CD4-positive, alpha-beta T cell (primary cell): ENCODE data around the gene GJA5. TPM values are rescaled to one million over a fixed set of nuclear protein-coding genes. Genes with fewer than 3 reads are reported as not detected.

Source experiments
- ATAC-seq: fragments of 200-7000 bp; cut with Tn5 transposase; one replicate; pipeline ENCODE4 v1.10.0; 2022; ENCODE audit warnings: mild to moderate bottlenecking; ENCODE audit not compliant: poor library complexity
- CTCF ChIA-PET: fragments of 350-600 bp; sonication (Branson Sonifier 250); formaldehyde crosslinking; loops from one replicate; lab custom pipeline; 2021; ENCODE audit warnings: antibody characterized with exemption, inconsistent platforms; lab: Charles Lee
- POLR2A ChIA-PET: fragments of 350-600 bp; sonication (Branson Sonifier 250); formaldehyde crosslinking; loops from one replicate; lab custom pipeline; 2021; ENCODE audit warnings: antibody characterized with exemption, inconsistent platforms; lab: Charles Lee
- DNase-seq, 14 experiments: peaks; one replicate each; pipeline ENCODE4 v3.0.0-alpha.2; 2013 to 2020; ENCODE audit warnings: mixed read lengths in 2 of 14
- H3K27ac ChIP-seq, 2 donors: one replicate each; pipeline versions ENCODE4 v1.5.1 to v1.7.0; 2013; ENCODE audit warnings: low read length in 2 of 2, low read depth in 1 of 2, mild to moderate bottlenecking in 1 of 2
- H3K27me3 ChIP-seq, 2 experiments: 1 replicate in 1 of 2; 2 replicates in 1 of 2; pipeline versions ENCODE4 v1.6.1 to v1.7.0; 2013; ENCODE audit warnings: low read length in 2 of 2, control low read depth in 1 of 2, mild to moderate bottlenecking in 1 of 2, moderate library complexity in 1 of 2; ENCODE audit not compliant: insufficient read depth in 2 of 2, control insufficient read depth in 1 of 2
- H3K36me3 ChIP-seq: one replicate; pipeline ENCODE4 v1.6.1; 2013; ENCODE audit warnings: low read length, control low read depth; ENCODE audit not compliant: insufficient read depth
- H3K4me1 ChIP-seq: one replicate; pipeline ENCODE4 v1.6.1; 2013; ENCODE audit warnings: low read length, control low read depth; ENCODE audit not compliant: insufficient read depth
- H3K4me3 ChIP-seq: one replicate; pipeline ENCODE4 v1.5.1; 2013; ENCODE audit warnings: mild to moderate bottlenecking, low read length, moderate library complexity
- H3K9me3 ChIP-seq, 2 experiments: 1 replicate in 1 of 2; 2 replicates in 1 of 2; pipeline versions ENCODE4 v1.6.1 to v1.7.0; 2013; ENCODE audit warnings: low read length in 2 of 2, mild to moderate bottlenecking in 2 of 2, control low read depth in 1 of 2, moderate library complexity in 1 of 2; ENCODE audit not compliant: control insufficient read depth in 1 of 2, insufficient read depth in 1 of 2
- H3K27ac Mint-ChIP-seq: one replicate; pipeline ENCODE4 v1.8.0; 2020; ENCODE audit warnings: mixed read lengths
- H3K27me3 Mint-ChIP-seq: one replicate; pipeline ENCODE4 v1.8.0; 2021; ENCODE audit warnings: mixed read lengths
- H3K36me3 Mint-ChIP-seq: one replicate; pipeline ENCODE4 v1.8.0; 2021; ENCODE audit warnings: low read depth, mixed read lengths
- H3K4me1 Mint-ChIP-seq: one replicate; pipeline ENCODE4 v1.8.0; 2021; ENCODE audit warnings: low read depth, mixed read lengths
- H3K4me3 Mint-ChIP-seq: one replicate; pipeline ENCODE4 v1.8.0; 2020; ENCODE audit warnings: mild to moderate bottlenecking, mixed read lengths
- H3K9me3 Mint-ChIP-seq: one replicate; pipeline ENCODE4 v1.8.0; 2020; ENCODE audit warnings: mixed read lengths
- intact Hi-C, 2 experiments: fragments of 100-400 bp; cut with DNase I in 1 of 2; cut with micrococcal nuclease in 1 of 2; formaldehyde crosslinking; loops; one replicate each; pipeline versions ENCODE4 v1.15.1 to v1.9.0; 2023 to 2025; cut with DNase I, micrococcal nuclease
- total RNA-seq, 174 experiments: library from RNA in 2 of 174; stranded (reverse) in 2 of 174; gene quantifications; one replicate each; pipeline ENCODE4 v1.2.3 and lab custom pipeline; 2021 to 2026
- TF ChIP-seq, protein P1 (sequence below): fragments of 200-600 bp; IDR thresholded peaks from one replicate; pipeline ENCODE4 v1.8.0; 2022; ENCODE audit warnings: antibody characterized with exemption, mild to moderate bottlenecking

Gene GJA5
- total RNA-seq, 2 experiments from 2014 or later, result not detected

GRCh38 chr1:147787765-147788164, 27.4 kb upstream of the GJA5 start:
- Histone ChIP-seq H3K36me3 (no peaks in the 10 kb centered on the region), H3K4me1 (no peaks in the 10 kb centered on the region), H3K9me3 (no peaks in the 10 kb centered on the region), H3K27ac (no peak overlapping the region), H3K27me3 (no peaks in the 10 kb centered on the region), H3K4me3 (no peak overlapping the region)
- ATAC-seq (no peak), DNase-seq (no peak)
- H3K27me3 Mint-ChIP-seq, result peaks cover 36% of the 10 kb centered on the region
- no peak overlapping the region for H3K4me3 Mint-ChIP-seq
- no peaks in the 10 kb centered on the region for H3K36me3 Mint-ChIP-seq
- POLR2A ChIA-PET, result no interaction called here
- H3K9me3 Mint-ChIP-seq, result no peaks in the 10 kb centered on the region
- TF ChIP-seq, protein P1, sequence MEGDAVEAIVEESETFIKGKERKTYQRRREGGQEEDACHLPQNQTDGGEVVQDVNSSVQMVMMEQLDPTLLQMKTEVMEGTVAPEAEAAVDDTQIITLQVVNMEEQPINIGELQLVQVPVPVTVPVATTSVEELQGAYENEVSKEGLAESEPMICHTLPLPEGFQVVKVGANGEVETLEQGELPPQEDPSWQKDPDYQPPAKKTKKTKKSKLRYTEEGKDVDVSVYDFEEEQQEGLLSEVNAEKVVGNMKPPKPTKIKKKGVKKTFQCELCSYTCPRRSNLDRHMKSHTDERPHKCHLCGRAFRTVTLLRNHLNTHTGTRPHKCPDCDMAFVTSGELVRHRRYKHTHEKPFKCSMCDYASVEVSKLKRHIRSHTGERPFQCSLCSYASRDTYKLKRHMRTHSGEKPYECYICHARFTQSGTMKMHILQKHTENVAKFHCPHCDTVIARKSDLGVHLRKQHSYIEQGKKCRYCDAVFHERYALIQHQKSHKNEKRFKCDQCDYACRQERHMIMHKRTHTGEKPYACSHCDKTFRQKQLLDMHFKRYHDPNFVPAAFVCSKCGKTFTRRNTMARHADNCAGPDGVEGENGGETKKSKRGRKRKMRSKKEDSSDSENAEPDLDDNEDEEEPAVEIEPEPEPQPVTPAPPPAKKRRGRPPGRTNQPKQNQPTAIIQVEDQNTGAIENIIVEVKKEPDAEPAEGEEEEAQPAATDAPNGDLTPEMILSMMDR, result no peak
- H3K4me1 Mint-ChIP-seq, result no peaks in the 10 kb centered on the region
- CTCF ChIA-PET, result interaction anchor here (1.5 kb wide), 1 partner anchor 44 kb away, joined by 4 read pairs; no protein-coding TSS in a partner anchor
- intact Hi-C loops, result no loop called here
- H3K27ac Mint-ChIP-seq, result no peak overlapping the region

DNA sequence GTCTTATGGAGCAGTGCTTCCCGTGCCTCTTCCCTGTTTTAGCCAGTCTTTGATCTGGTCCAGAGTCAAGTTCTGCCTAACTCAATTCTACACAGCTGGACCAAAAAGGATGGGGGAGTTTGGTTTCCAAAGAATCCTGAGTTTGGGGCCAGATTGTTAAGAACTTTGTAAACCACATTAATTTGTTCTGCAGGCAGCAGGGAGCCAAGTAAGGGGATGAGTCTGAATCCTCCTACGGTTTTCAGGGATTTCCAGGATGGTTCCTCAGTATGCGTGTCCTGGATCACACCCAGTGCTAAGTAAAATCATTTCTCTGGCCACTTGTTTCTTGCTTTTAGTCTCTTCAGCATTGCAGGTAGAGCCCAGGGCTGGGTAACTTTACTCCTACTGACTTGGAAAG, 26.1 kb upstream of the GJA5 start:
- ATAC-seq, result no peak
- no peaks in the 10 kb centered on the region for H3K9me3 Mint-ChIP-seq
- H3K4me3 Mint-ChIP-seq, result no peak overlapping the region
- ChIA-PET CTCF (interaction anchor here (1.5 kb wide), 1 partner anchor 46 kb away, joined by 4 read pairs; no protein-coding TSS in a partner anchor), POLR2A (no interaction called here)
- no peaks in the 10 kb centered on the region for H3K27me3 ChIP-seq
- no peak overlapping the region for H3K27ac Mint-ChIP-seq
- H3K36me3 ChIP-seq, result no peaks in the 10 kb centered on the region
- H3K36me3 Mint-ChIP-seq, result no peaks in the 10 kb centered on the region
- H3K4me1 ChIP-seq, result no peaks in the 10 kb centered on the region
- no peaks in the 10 kb centered on the region for H3K9me3 ChIP-seq
- H3K27ac ChIP-seq, result no peak overlapping the region
- no peaks in the 10 kb centered on the region for H3K4me1 Mint-ChIP-seq
- peaks cover 48% of the 10 kb centered on the region for H3K27me3 Mint-ChIP-seq
- TF ChIP-seq, protein P1, result no peak
- no peak for DNase-seq
- intact Hi-C loops, result no loop called here
- H3K4me3 ChIP-seq, result no peak overlapping the region

DNA sequence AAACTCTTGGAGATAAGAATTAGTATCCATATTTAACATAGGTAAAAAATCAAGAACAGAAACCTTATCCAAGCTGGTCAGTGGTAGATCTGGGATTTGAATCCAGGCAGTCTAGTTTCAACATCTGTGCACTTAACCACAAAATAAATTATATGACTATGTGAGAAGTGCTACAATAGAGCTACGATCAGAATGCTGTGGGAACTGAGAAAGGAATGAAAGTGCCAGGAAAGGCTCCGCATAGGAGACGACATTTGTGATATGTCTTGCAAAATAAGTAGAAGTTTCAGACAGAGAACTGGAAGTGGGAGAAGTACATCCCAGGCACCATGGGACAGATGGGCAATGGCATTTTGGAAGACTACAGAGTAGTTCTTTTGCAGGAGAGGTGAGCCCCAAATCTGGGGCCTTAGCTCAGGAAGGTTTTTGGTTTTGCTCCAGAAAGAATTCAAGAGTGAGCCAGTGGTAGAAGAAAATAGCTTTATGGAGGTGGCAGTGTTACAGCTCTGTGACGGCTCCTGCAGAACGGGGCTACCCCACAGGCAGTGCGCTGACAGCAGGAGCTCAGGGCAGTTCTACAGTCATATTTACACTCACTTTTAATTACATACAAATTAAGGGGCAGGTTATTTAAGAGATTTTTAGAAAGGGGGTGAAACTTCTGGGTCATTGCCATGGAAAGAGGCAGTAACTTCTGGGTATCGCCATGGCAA, 25.5 kb upstream of the GJA5 start:
- Histone ChIP-seq H3K4me3 (no peak overlapping the region), H3K27me3 (no peaks in the 10 kb centered on the region), H3K9me3 (no peaks in the 10 kb centered on the region), H3K4me1 (no peaks in the 10 kb centered on the region), H3K27ac (no peak overlapping the region), H3K36me3 (no peaks in the 10 kb centered on the region)
- no peaks in the 10 kb centered on the region for H3K4me1 Mint-ChIP-seq
- ATAC-seq, result no peak
- CTCF ChIA-PET, result interaction anchor here (0.5 kb wide), 1 partner anchor 1008 kb away, joined by 3 read pairs; no protein-coding TSS in a partner anchor
- POLR2A ChIA-PET, result no interaction called here
- DNase-seq, result no peak
- intact Hi-C loops, result no loop called here
- H3K36me3 Mint-ChIP-seq, result no peaks in the 10 kb centered on the region
- H3K27ac Mint-ChIP-seq, result no peak overlapping the region
- peaks cover 54% of the 10 kb centered on the region for H3K27me3 Mint-ChIP-seq
- TF ChIP-seq, protein P1, result no peak
- no peak overlapping the region for H3K4me3 Mint-ChIP-seq
- no peaks in the 10 kb centered on the region for H3K9me3 Mint-ChIP-seq
